Body of pancreas (tissue), 4 donors: ENCODE data around the gene REXO1. TPM values are rescaled to one million over a fixed set of nuclear protein-coding genes. Genes with fewer than 3 reads are reported as not detected.

Source experiments
- ATAC-seq: fragments of 150-250 bp; one replicate; pipeline ENCODE4 v1.9.1; 2016
- DNase-seq, 4 donors: peaks; one replicate each; pipeline ENCODE4 v3.0.0-alpha.2; 2019
- H3K27ac ChIP-seq, 4 donors: fragments of 200-600 bp; sonication (generic); 1 replicate in 3 of 4; 2 replicates in 1 of 4; pipeline versions ENCODE4 v1.5.1 to v1.6.1; 2016 to 2019; ENCODE audit warnings: mild to moderate bottlenecking in 1 of 4, mixed read lengths in 1 of 4, moderate library complexity in 1 of 4
- H3K27me3 ChIP-seq, 2 donors: fragments of 200-600 bp; sonication (generic); one replicate each; pipeline ENCODE4 v1.6.0; 2016; ENCODE audit warnings: mild to moderate bottlenecking in 1 of 2
- H3K36me3 ChIP-seq, 2 donors: fragments of 200-600 bp; sonication (generic); replicated peaks in 1 of 2; 2 replicates each; pipeline ENCODE4 v1.5.1; 2016; ENCODE audit warnings: low read depth in 2 of 2; ENCODE audit not compliant: insufficient read depth in 1 of 2
- H3K4me1 ChIP-seq: fragments of 200-600 bp; sonication (generic); one replicate; pipeline ENCODE4 v1.6.0; 2016
- H3K4me3 ChIP-seq, 2 donors: fragments of 200-600 bp; sonication (generic); 1 replicate in 1 of 2; 2 replicates in 1 of 2; pipeline ENCODE4 v1.5.1; 2016 to 2019
- H3K9me3 ChIP-seq, 3 donors: fragments of 200-600 bp; sonication (generic); 1 replicate in 2 of 3; 2 replicates in 1 of 3; pipeline ENCODE4 v1.5.1; 2016
- CTCF ChIP-seq, 7 experiments: fragments of 450-650 bp in 4 of 7; fragments of 200-600 bp in 3 of 7; sonication (generic) in 3 of 7; IDR thresholded peaks; one replicate each; pipeline ENCODE4 v1.5.1; 2016 to 2019; ENCODE audit warnings: antibody characterized with exemption in 7 of 7
- POLR2A ChIP-seq, 3 donors: fragments of 450-650 bp; IDR thresholded peaks; one replicate each; pipeline ENCODE4 v1.6.1; 2016; ENCODE audit warnings: antibody characterized with exemption in 3 of 3, mild to moderate bottlenecking in 2 of 3
- WGBS, 2 donors: methylation state at CpG; one replicate each; pipeline ENCODE4 v1.1.5; 2017; 5-methylcytosine and 5-hydroxymethylcytosine counted together
- intact Hi-C: fragments of 100-400 bp; cut with DNase I; formaldehyde crosslinking; loops from one replicate; pipeline ENCODE4 v1.15.1; 2023
- total RNA-seq, 2 donors: library from RNA; depleted of rRNA; stranded (reverse); fragments of >200 nt; gene quantifications; one replicate each; pipeline ENCODE4 v1.1.0, GENCODE V29; 2016

Gene REXO1
- total RNA-seq, 2 donors from 2014 or later: 16.6 to 19.8 TPM

- H3K27ac ChIP-seq: peak within 1 kb of the TSS; percentile 48 to 92 (median 78)
- DNase-seq (no peak), ATAC-seq (no peak)
- peak within 1 kb of the TSS; percentile 62 to 66 for H3K4me3 ChIP-seq
- intact Hi-C loops: no loop called here
- H3K4me1 ChIP-seq: peaks cover 48% of the 10 kb centered on the region
- WGBS, 2 donors: 1% methylated on average over 20 of the region's 63 CpGs; no CpG with 5 or more reads in 1 of the 2 donors
- no peaks in the 10 kb centered on the region for H3K36me3 ChIP-seq
- no peaks in the 10 kb centered on the region for H3K9me3 ChIP-seq
- TF ChIP-seq CTCF (IDR thresholded peaks at IDR 0.05) (no peak), POLR2A (IDR thresholded peaks at IDR 0.05) (no peak)
- no peaks in the 10 kb centered on the region for H3K27me3 ChIP-seq
Observed at GRCh38 chr19:1863328-1863637, 15.0 kb upstream of the REXO1 start, which contains the start of gene KLF16. Gene KLF16 (minus strand): TSS chr19:1863579. CDS start chr19:1863497, 82 bp downstream.

- TF ChIP-seq POLR2A (IDR thresholded peaks at IDR 0.05) (no peak), CTCF (IDR thresholded peaks at IDR 0.05) (peak in 1 of 7 experiments; percentile 2)
- Histone ChIP-seq H3K4me3 (peak overlapping the region in 1 of 2 donors; percentile 42), H3K27ac (peak overlapping the region in 3 of 4 donors; percentile 48 to 80 (median 57)), H3K27me3 (no peaks in the 10 kb centered on the region), H3K36me3 (no peaks in the 10 kb centered on the region), H3K4me1 (peaks cover 54% of the 10 kb centered on the region), H3K9me3 (no peaks in the 10 kb centered on the region)
- WGBS, 2 donors: 1% methylated on average over 27 to 43 of the region's 109 CpGs
- intact Hi-C loops: no loop called here
- DNase-seq (peak in 2 of 4 donors; percentile 40 to 45), ATAC-seq (peak; percentile 3)
Observed at GRCh38 chr19:1862424-1863327, 14.4 kb upstream of the REXO1 start.

- Histone ChIP-seq H3K36me3 (no peaks in the 10 kb centered on the region), H3K27ac (peak overlapping the region in 1 of 4 donors; percentile 38), H3K4me3 (peak overlapping the region in 1 of 2 donors; percentile 42), H3K4me1 (peaks cover 60% of the 10 kb centered on the region), H3K27me3 (no peaks in the 10 kb centered on the region), H3K9me3 (no peaks in the 10 kb centered on the region)
- intact Hi-C loops: no loop called here
- 8 to 20% methylated on average over 11 to 13 of the region's 21 CpGs for WGBS, 2 donors
- TF ChIP-seq POLR2A (IDR thresholded peaks at IDR 0.05) (no peak), CTCF (IDR thresholded peaks at IDR 0.05) (no peak)
- peak in 1 of 4 donors; percentile 12 for DNase-seq
- no peak for ATAC-seq
Observed at GRCh38 chr19:1862068-1862423, 13.8 kb upstream of the REXO1 start.

- DNase-seq (peak in 1 of 4 donors; percentile 15), ATAC-seq (no peak)
- Histone ChIP-seq H3K4me1 (peaks cover 63% of the 10 kb centered on the region), H3K27ac (peak overlapping the region in 1 of 4 donors; percentile 38), H3K4me3 (no peak overlapping the region), H3K36me3 (no peaks in the 10 kb centered on the region), H3K9me3 (no peaks in the 10 kb centered on the region), H3K27me3 (no peaks in the 10 kb centered on the region)
- 61 to 65% methylated on average over 19 of the region's 23 CpGs for WGBS, 2 donors
- intact Hi-C loops: no loop called here
- TF ChIP-seq CTCF (IDR thresholded peaks at IDR 0.05) (no peak), POLR2A (IDR thresholded peaks at IDR 0.05) (no peak)
Observed at GRCh38 chr19:1861599-1862031, 13.3 kb upstream of the REXO1 start.
